H7 (cell line): ENCODE data around the gene LSM6. TPM values are rescaled to one million over a fixed set of nuclear protein-coding genes. Genes with fewer than 3 reads are reported as not detected.

ENCODE experiments used
- DNase-seq: peaks from one replicate; pipeline ENCODE4 v3.0.0; 2012
- H3K27me3 ChIP-seq: 2 replicates; pipeline ENCODE4 v1.6.0; 2011; ENCODE audit warnings: mild to moderate bottlenecking, low read length; ENCODE audit not compliant: control insufficient read depth, insufficient read depth
- H3K36me3 ChIP-seq: replicated peaks from 2 replicates; pipeline ENCODE4 v1.5.1; 2011; ENCODE audit warnings: low read length; ENCODE audit not compliant: control insufficient read depth, insufficient read depth
- H3K4me3 ChIP-seq: 2 replicates; pipeline ENCODE4 v1.5.1; 2011; ENCODE audit warnings: low read depth, mild to moderate bottlenecking, control low read depth, low read length, moderate library complexity; ENCODE audit not compliant: insufficient read depth
- total RNA-seq: library from RNA; depleted of rRNA; stranded (reverse); fragments of >200 nt; shearing (Covaris generic); gene quantifications from 2 replicates; pipeline ENCODE4 v1.2.3, GENCODE V29; 2014; rRNA removed

The LSM6 gene
- 48.7 and 50.1 TPM in 2 replicates for total RNA-seq

GRCh38 chr4:146175541-146176453, at the start of gene LSM6:
Gene LSM6, plus strand, starts transcription at chr4:146175718. Its CDS starts 7,204 bp downstream, at chr4:146182922.
- peak; percentile 83 for DNase-seq
- H3K36me3 ChIP-seq, result peaks cover 2% of the 10 kb centered on the region; the same call in 1 of the 2 replicates
- H3K4me3 ChIP-seq, result peak within 1 kb of the TSS; percentile 95
- H3K27me3 ChIP-seq, result no peaks in the 10 kb centered on the region

GRCh38 chr4:146132445-146132844, 43.1 kb upstream of the LSM6 start:
- Histone ChIP-seq H3K27me3 (no peaks in the 10 kb centered on the region), H3K4me3 (no peak overlapping the region), H3K36me3 (no peaks in the 10 kb centered on the region)
- DNase-seq, result no peak

GRCh38 chr4:146134761-146135445, 40.6 kb upstream of the LSM6 start:
- Histone ChIP-seq H3K36me3 (no peaks in the 10 kb centered on the region), H3K4me3 (no peak overlapping the region), H3K27me3 (no peaks in the 10 kb centered on the region)
- no peak for DNase-seq

GRCh38 chr4:146135941-146136340, 39.6 kb upstream of the LSM6 start:
- H3K4me3 ChIP-seq, result no peak overlapping the region
- no peaks in the 10 kb centered on the region for H3K27me3 ChIP-seq
- no peaks in the 10 kb centered on the region for H3K36me3 ChIP-seq
- no peak for DNase-seq

GRCh38 chr4:146142768-146143167, 32.8 kb upstream of the LSM6 start:
- Histone ChIP-seq H3K4me3 (no peak overlapping the region), H3K36me3 (no peaks in the 10 kb centered on the region), H3K27me3 (no peaks in the 10 kb centered on the region)
- no peak for DNase-seq

- Histone ChIP-seq H3K27me3 (no peaks in the 10 kb centered on the region), H3K4me3 (no peak overlapping the region), H3K36me3 (no peaks in the 10 kb centered on the region)
- DNase-seq, result no peak
These were observed 31.6 kb upstream of the LSM6 start for GRCh38 chr4:146143888-146144287.

- no peak for DNase-seq
- H3K36me3 ChIP-seq, result no peaks in the 10 kb centered on the region
- no peak overlapping the region for H3K4me3 ChIP-seq
- H3K27me3 ChIP-seq, result no peaks in the 10 kb centered on the region
These were observed 28.6 kb upstream of the LSM6 start for GRCh38 chr4:146146918-146147317.

- H3K4me3 ChIP-seq, result no peak overlapping the region
- no peaks in the 10 kb centered on the region for H3K27me3 ChIP-seq
- no peaks in the 10 kb centered on the region for H3K36me3 ChIP-seq
- no peak for DNase-seq
These were observed 27.5 kb upstream of the LSM6 start for GRCh38 chr4:146148021-146148420.

- Histone ChIP-seq H3K27me3 (no peaks in the 10 kb centered on the region), H3K36me3 (no peaks in the 10 kb centered on the region), H3K4me3 (no peak overlapping the region)
- DNase-seq, result no peak
These were observed 21.5 kb upstream of the LSM6 start for GRCh38 chr4:146154057-146154456.

GRCh38 chr4:146155152-146155724, 20.3 kb upstream of the LSM6 start:
- DNase-seq, result no peak
- Histone ChIP-seq H3K36me3 (no peaks in the 10 kb centered on the region), H3K4me3 (no peak overlapping the region), H3K27me3 (no peaks in the 10 kb centered on the region)

GRCh38 chr4:146158036-146158745, 17.3 kb upstream of the LSM6 start:
- Histone ChIP-seq H3K36me3 (no peaks in the 10 kb centered on the region), H3K27me3 (no peaks in the 10 kb centered on the region), H3K4me3 (no peak overlapping the region)
- DNase-seq, result no peak

- no peak for DNase-seq
- Histone ChIP-seq H3K27me3 (no peaks in the 10 kb centered on the region), H3K4me3 (no peak overlapping the region), H3K36me3 (no peaks in the 10 kb centered on the region)
These were observed 16.0 kb upstream of the LSM6 start for GRCh38 chr4:146159384-146160058.

- DNase-seq, result no peak
- Histone ChIP-seq H3K4me3 (no peak overlapping the region), H3K36me3 (no peaks in the 10 kb centered on the region), H3K27me3 (no peaks in the 10 kb centered on the region)
These were observed 14.3 kb upstream of the LSM6 start for GRCh38 chr4:146161243-146161642.

- Histone ChIP-seq H3K4me3 (no peak overlapping the region), H3K27me3 (no peaks in the 10 kb centered on the region), H3K36me3 (no peaks in the 10 kb centered on the region)
- DNase-seq, result no peak
These were observed 10.3 kb upstream of the LSM6 start for GRCh38 chr4:146165221-146165620.
